UCSD-AML1 (cell line): ENCODE measurements around the gene RHEB.

Experiments
- DNase-seq: peaks from one replicate; lab custom pipeline; 2025; ENCODE audit not compliant: unreplicated experiment; lab: John Stamatoyannopoulos, UW

RHEB gene, protein sequence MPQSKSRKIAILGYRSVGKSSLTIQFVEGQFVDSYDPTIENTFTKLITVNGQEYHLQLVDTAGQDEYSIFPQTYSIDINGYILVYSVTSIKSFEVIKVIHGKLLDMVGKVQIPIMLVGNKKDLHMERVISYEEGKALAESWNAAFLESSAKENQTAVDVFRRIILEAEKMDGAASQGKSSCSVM

GRCh38 chr7:151519765-151520418 lies at the start of gene RHEB:
TSS of gene RHEB (minus strand) at chr7:151519895. CDS start at chr7:151519511, 384 bp downstream.
- peak; percentile 92 for DNase-seq

DNA sequence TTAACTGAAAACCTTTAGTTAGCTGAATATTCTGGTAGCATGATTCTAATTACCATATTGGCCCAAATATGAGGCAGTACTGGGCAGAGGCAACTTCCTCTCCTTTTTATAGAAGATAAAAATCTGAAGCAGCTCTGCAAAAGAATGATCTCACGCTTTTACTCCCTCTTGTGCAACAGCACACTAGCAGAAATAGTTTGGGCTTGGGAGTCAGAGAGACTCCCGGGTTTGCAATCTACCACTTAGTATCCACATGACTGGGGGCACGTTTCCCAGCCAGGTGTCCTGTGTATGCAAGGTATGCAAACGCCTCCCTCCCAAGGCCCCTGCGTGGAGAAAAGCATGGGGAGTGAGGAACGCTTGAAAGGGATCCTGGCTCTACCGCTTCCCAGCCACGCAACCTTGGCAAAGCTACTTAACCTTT lies 47.2 kb upstream of the RHEB start:
- DNase-seq, result no peak

DNA sequence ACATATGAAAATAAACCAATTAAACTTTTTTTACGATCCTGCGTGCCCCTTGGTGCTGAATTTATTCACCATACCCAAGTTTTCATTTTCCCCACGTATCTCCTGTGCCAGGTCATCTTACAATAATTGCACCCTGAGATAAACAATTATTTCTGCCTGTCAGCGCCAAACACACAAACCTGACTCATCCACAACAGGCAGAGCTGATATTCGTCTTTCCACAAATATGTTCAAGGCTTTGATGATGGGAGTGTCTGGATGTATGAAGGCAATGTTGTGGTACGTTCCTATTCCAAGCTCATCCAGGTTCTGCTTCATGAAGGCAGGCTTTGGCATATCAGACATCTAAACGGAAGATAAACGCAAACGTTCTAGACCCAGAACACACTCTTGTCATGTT lies 45.8 kb upstream of the RHEB start:
- no peak for DNase-seq

GRCh38 chr7:151560243-151560642 lies 40.5 kb upstream of the RHEB start:
- DNase-seq, result no peak

GRCh38 chr7:151559557-151560183 lies 40.0 kb upstream of the RHEB start:
- DNase-seq, result no peak

DNA sequence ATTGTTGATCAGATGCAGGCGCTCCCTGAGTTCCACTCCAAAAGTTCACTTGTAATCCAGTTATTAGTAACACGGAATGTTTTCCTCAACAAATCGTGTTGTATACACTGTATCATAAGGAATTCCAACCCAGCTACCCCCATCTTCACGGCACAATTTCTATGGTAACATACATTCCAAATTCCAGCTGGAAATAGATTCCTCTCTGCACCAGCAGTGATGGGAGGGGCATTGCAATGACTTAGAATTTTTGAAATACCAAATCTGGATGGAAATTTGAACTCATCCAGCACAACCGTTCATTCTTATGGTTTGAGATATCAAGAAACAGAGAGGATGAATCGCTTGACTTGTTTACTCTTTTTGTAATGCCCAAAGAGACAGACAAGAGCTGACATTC lies 38.9 kb upstream of the RHEB start:
- DNase-seq, result no peak

- no peak for DNase-seq
Measured at GRCh38 chr7:151556592-151556991, 36.9 kb upstream of the RHEB start.

DNA sequence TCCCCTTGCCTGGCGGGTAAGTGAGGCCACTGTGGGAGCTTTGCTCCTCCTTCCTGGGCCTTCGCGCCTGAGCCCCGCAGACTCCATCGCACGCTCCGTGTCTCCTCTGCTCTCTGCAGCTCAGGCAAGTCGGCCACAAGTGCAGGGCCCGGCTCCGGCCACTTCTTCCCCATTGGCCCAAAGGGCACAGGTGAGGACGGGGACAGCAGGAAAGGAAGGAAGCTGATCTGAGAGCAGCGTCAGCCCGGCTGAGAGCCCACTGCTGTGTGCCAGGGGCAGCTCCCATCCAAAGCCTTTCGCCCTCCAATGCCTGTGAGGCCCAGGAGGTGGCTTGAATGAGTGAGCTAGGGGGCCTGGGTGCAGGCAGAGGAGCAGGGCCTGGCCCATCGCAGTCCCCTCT lies 33.7 kb upstream of the RHEB start:
- no peak for DNase-seq

DNA sequence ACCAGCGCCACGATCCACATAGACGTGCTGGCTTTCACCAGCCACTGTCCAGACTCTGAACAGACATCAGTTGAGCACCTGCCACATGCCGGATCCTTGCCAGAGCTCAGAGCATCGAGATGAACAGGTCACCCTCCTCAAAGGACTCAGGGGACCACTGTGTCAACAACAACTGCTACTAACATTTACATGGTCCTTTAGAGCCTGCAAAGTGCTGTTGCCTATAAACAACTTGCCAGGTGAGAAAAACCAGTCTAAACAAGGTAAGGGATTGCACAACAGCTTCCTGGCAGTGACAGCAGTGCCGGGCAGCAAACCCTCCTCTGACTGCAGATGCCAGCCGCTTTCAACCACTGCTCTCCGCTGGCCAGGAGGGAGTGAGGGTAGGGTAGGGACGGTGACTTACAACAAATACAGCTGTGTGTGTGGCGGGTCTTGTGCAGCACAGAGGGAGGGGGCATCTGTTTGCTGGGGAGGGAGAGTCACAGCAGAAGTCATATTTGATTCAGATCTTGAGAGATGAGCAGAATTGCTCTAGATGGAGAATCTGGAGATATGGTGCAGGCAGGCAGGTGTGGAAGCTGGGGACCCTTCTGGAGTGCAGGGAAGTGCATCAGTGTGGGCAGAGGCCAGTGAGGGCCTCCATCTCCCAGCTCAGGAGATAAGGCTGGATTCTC lies 32.8 kb upstream of the RHEB start:
- no peak for DNase-seq

DNA sequence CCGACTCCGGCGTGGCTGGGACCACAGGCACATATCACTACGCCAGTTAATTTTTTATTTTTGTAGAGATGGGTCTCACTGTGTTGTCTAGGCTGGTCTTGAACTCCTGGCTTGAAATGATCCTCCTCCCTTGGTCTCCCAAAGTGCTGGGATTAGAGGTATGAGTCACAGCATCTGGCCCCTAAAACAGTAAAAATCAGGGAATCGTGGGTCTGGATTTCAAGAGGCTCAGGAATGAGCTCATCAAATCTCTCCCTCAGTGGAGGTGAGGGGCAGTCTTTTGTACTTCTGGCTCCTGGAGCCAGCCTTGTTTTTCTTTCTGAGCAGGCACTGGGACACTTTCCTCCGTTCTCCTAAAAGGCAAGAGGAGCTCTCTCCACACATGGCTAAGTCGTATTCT lies 32.1 kb upstream of the RHEB start:
- no peak for DNase-seq

- no peak for DNase-seq
Measured at GRCh38 chr7:151550656-151551286, 31.1 kb upstream of the RHEB start.

DNA sequence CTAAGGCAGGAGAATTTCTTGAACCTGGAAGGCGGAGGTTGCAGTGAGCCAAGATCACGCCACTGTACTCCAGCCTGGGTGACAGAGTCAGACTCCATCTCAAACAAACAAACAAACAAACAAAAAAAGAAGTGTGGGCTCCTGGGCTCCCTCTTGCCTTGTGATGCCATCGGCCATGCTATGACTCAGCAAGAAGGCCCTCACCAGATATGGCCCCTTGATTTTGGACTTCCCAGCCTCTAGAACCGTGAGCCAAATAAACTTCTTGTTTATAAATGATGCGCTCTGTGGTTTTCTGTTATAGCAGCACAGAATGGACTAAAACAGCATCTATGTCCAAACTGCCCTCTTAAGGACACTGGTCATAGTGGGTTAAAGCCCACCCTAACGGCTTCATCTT lies 29.9 kb upstream of the RHEB start:
- no peak for DNase-seq

GRCh38 chr7:151549083-151549482 lies 29.4 kb upstream of the RHEB start:
- no peak for DNase-seq

GRCh38 chr7:151544183-151544582 lies 24.5 kb upstream of the RHEB start:
- no peak for DNase-seq

- DNase-seq, result no peak
Measured at GRCh38 chr7:151542606-151543130, 23.0 kb upstream of the RHEB start.

DNA sequence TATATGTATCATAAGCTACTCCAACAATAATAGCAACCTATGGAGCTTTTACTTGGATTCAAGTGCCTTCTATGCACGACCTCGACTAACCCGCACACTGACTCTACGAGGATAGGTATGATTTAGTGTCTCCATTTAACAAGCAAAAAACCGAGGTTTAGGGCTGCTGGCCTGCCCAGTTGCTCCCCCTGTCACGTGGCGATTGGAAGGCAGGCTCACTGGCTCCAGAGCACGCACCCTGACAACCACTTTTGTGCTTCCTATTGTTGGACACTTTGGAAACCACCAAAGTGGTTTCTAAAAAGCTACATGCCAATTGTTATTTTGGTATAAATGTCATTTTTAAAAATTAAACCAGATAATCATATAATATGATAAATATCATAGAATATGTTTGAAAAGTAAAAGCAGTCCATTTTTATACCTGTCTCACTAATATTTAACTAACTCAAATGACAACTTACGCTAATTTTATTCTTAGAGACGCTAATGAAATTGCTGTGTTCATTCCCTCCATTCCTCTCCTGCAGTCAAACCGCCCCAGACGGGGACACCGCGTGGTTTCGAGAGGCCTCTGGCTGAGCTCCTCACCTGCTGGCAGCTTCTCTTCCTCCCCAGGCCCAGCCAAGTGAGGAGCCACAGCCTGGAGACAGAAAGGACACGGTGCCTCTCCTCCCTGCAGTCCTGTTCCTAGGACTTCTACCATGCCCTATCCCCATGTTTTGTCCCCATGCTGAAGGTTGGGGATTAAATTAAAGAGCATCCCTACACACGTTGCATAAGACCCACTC lies 22.2 kb upstream of the RHEB start:
- no peak for DNase-seq

GRCh38 chr7:151540146-151540545 lies 20.5 kb upstream of the RHEB start:
- no peak for DNase-seq

GRCh38 chr7:151539088-151539671 lies 19.5 kb upstream of the RHEB start:
- DNase-seq, result no peak

- no peak for DNase-seq
Measured at GRCh38 chr7:151537818-151538561, 18.3 kb upstream of the RHEB start.
